ENCODE data around the gene HDAC11. TPM values are rescaled to one million over a fixed set of nuclear protein-coding genes. Genes with fewer than 3 reads are reported as not detected.

Gene HDAC11
- polyA plus RNA-seq, 1 donor (not counting 4 experiments of a cell fraction or from before 2014, with no cell fraction given) = 12.6 TPM

DNA sequence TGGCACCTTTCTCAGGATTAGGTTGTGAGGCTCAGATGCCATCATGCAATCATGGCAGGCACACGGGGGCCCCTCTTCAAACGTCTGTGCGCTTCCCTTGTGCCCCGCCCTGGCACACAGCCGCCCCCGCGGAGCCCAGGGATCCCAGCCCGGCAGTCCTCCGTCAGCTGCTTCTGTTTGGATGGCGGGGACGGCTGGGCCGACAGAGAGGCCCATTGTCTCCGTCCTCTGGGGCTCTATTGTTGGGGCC, 849 bp upstream of the HDAC11 start:
- H2AFZ ChIP-seq (ENCODE audit: control insufficient read depth, low read length) = peak overlapping the region; percentile 89
- H3K9me1 ChIP-seq (ENCODE audit: control insufficient read depth, extremely low read depth, insufficient read depth, low read length) = no peaks in the 10 kb centered on the region

DNA sequence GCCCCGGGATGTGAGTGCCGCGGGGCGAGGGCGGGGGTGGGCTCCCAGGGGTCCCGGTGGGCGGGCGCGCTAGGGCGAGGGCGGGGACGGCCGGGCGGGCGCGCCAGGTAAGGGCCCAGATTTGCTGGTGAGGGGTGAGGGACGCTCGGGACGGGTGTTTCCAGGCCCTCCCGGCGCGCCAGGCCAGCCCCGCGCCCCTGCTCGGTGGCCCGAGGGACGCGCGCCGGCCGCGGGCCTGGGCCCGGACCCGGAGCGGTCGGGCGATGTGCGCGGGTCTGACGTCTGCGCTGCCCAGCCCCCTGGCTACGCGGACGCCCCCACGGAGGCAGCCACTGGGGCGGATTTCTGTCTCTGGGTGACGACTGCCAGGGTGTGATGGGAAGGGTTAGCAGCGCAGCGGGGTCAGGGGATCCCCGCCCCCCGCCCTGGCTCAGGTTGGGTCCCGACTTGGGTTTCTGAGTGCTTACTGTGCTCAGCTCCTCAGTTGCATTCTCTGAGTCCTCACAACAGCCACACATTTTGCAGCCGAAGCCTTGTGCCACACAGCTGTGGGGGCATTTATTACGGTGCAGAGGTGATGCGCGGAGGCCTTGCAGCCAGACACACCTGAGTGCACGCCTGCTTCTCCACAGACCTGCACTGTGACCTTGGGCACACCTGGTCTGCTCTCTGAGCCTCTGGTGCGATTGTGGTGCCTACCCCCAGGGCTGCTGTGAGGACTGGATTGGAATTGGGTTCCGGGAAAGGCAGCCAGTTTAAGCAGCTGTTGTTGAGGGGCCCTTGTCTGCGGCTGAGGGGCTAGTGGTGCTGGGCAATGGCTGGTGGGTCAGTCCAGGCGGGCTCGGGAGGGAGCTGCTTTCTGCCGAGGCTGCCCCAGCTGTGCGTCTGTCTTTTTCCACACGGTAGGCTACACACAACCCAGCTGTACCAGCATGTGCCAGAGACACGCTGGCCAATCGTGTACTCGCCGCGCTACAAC, 523 bp downstream of the HDAC11 start:
- FAIRE-seq = no peak
- H3K27ac ChIP-seq (ENCODE audit: control insufficient read depth, insufficient read depth, low read length) = no peak overlapping the region

More for the DNA sequence above, 849 bp upstream of the HDAC11 start:
- no peaks in the 10 kb centered on the region for H3K9me3 ChIP-seq (ENCODE audit: control insufficient read depth, low read depth, low read length)
- no peaks in the 10 kb centered on the region for H4K20me1 ChIP-seq (ENCODE audit: control insufficient read depth, extremely low read depth, insufficient read depth, low read length)
- H3K79me2 ChIP-seq (ENCODE audit: control insufficient read depth, insufficient read depth, low read length) = no peaks in the 10 kb centered on the region
- peaks cover 20% of the 10 kb centered on the region for H3K4me1 ChIP-seq (ENCODE audit: control insufficient read depth, extremely low read depth, insufficient read depth, low read length)
- no peak for DNase-seq (ENCODE audit: low read depth, low spot score)
- dilution Hi-C loops (cut with MboI; ENCODE audit: extremely low pct_ligation_motif_present, low sequenced_read_pairs) = no loop called here
- H3K36me3 ChIP-seq (ENCODE audit: control insufficient read depth in 2 of 2, extremely low read depth in 1 of 2, insufficient read depth in 2 of 2, low read length in 2 of 2) = no peaks in the 10 kb centered on the region
- peak overlapping the region; percentile 91 for H3K4me2 ChIP-seq (ENCODE audit: control insufficient read depth, extremely low read depth, insufficient read depth, low read depth, low read length)
- peak overlapping the region; percentile 54 to 84 (median 81) for H3K4me3 ChIP-seq (ENCODE audit: control insufficient read depth in 2 of 3, extremely low read depth in 1 of 3, insufficient read depth in 2 of 3, low read depth in 1 of 3, low read length in 3 of 3)
- FAIRE-seq = no peak
- TF ChIP-seq, protein P1, sequence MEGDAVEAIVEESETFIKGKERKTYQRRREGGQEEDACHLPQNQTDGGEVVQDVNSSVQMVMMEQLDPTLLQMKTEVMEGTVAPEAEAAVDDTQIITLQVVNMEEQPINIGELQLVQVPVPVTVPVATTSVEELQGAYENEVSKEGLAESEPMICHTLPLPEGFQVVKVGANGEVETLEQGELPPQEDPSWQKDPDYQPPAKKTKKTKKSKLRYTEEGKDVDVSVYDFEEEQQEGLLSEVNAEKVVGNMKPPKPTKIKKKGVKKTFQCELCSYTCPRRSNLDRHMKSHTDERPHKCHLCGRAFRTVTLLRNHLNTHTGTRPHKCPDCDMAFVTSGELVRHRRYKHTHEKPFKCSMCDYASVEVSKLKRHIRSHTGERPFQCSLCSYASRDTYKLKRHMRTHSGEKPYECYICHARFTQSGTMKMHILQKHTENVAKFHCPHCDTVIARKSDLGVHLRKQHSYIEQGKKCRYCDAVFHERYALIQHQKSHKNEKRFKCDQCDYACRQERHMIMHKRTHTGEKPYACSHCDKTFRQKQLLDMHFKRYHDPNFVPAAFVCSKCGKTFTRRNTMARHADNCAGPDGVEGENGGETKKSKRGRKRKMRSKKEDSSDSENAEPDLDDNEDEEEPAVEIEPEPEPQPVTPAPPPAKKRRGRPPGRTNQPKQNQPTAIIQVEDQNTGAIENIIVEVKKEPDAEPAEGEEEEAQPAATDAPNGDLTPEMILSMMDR (optimal IDR thresholded peaks at IDR 0.05 in 1 of 3, IDR thresholded peaks at IDR 0.05 in 1 of 3, conservative IDR thresholded peaks at IDR 0.05 in 1 of 3; ENCODE audit: extremely low read depth in 1 of 3, insufficient read depth in 2 of 3, low read length in 3 of 3) = no peak
- TF ChIP-seq EZH2 (IDR thresholded peaks at IDR 0.05; ENCODE audit: low read length) = no peak
- H3K27me3 ChIP-seq (ENCODE audit: control insufficient read depth, extremely low read depth, insufficient read depth, low read length) = no peaks in the 10 kb centered on the region
- H3K27ac ChIP-seq (ENCODE audit: control insufficient read depth, insufficient read depth, low read length) = peak overlapping the region; percentile 86
- H3K9ac ChIP-seq (ENCODE audit: control insufficient read depth, extremely low read depth, insufficient read depth, low read length) = peak overlapping the region; percentile 92

More for the DNA sequence above, 523 bp downstream of the HDAC11 start:
- dilution Hi-C loops (cut with MboI; ENCODE audit: extremely low pct_ligation_motif_present, low sequenced_read_pairs) = no loop called here
- Histone ChIP-seq H3K9me1 (ENCODE audit: control insufficient read depth, extremely low read depth, insufficient read depth, low read length) (no peaks in the 10 kb centered on the region), H3K4me2 (ENCODE audit: control insufficient read depth, extremely low read depth, insufficient read depth, low read depth, low read length) (peak overlapping the region; percentile 90), H3K36me3 (ENCODE audit: control insufficient read depth in 2 of 2, extremely low read depth in 1 of 2, insufficient read depth in 2 of 2, low read length in 2 of 2) (no peaks in the 10 kb centered on the region), H3K27me3 (ENCODE audit: control insufficient read depth, extremely low read depth, insufficient read depth, low read length) (no peaks in the 10 kb centered on the region), H3K4me3 (ENCODE audit: control insufficient read depth in 2 of 3, extremely low read depth in 1 of 3, insufficient read depth in 2 of 3, low read depth in 1 of 3, low read length in 3 of 3) (peak overlapping the region; percentile 54 to 70 (median 65)), H2AFZ (ENCODE audit: control insufficient read depth, low read length) (peak overlapping the region; percentile 52), H3K79me2 (ENCODE audit: control insufficient read depth, insufficient read depth, low read length) (no peaks in the 10 kb centered on the region), H3K4me1 (ENCODE audit: control insufficient read depth, extremely low read depth, insufficient read depth, low read length) (peaks cover 26% of the 10 kb centered on the region), H3K9me3 (ENCODE audit: control insufficient read depth, low read depth, low read length) (no peaks in the 10 kb centered on the region), H3K9ac (ENCODE audit: control insufficient read depth, extremely low read depth, insufficient read depth, low read length) (peak overlapping the region; percentile 70), H4K20me1 (ENCODE audit: control insufficient read depth, extremely low read depth, insufficient read depth, low read length) (no peaks in the 10 kb centered on the region)
- TF ChIP-seq EZH2 (IDR thresholded peaks at IDR 0.05; ENCODE audit: low read length) = no peak
- TF ChIP-seq, protein P1 (optimal IDR thresholded peaks at IDR 0.05 in 1 of 3, IDR thresholded peaks at IDR 0.05 in 1 of 3, conservative IDR thresholded peaks at IDR 0.05 in 1 of 3; ENCODE audit: extremely low read depth in 1 of 3, insufficient read depth in 2 of 3, low read length in 3 of 3) = no peak
- DNase-seq (ENCODE audit: low read depth, low spot score) = no peak
